DOHH2 (cell line): ENCODE results near the gene TECR.
"Not testable (repeated sequence)": the region's sequence is repeated elsewhere in the genome, so short reads cannot be mapped to it uniquely, and the experiment has no call there.

Source experiments
- H3F3A ChIP-seq: fragments of 200-600 bp; sonication (generic), shearing (Covaris generic); 2 replicates; pipeline ENCODE4 v1.6.0; 2016; ENCODE audit warnings: antibody characterized with exemption, mild to moderate bottlenecking; ENCODE audit not compliant: control insufficient read depth, insufficient read depth
- H3K27ac ChIP-seq: fragments of 200-600 bp; sonication (generic); 2 replicates; pipeline ENCODE4 v1.5.1; 2014; ENCODE audit warnings: low read depth, mild to moderate bottlenecking, low read length, moderate library complexity
- H3K27me3 ChIP-seq: fragments of 200-600 bp; sonication (generic); 2 replicates; pipeline ENCODE4 v1.6.1; 2014; ENCODE audit warnings: mild to moderate bottlenecking, low read length, mixed read lengths; ENCODE audit not compliant: control insufficient read depth
- H3K36me3 ChIP-seq: fragments of 200-600 bp; sonication (generic); 2 replicates; pipeline ENCODE4 v1.6.1; 2014; ENCODE audit warnings: mild to moderate bottlenecking, low read length, moderate library complexity, mixed read lengths; ENCODE audit not compliant: control insufficient read depth
- H3K4me1 ChIP-seq: fragments of 200-600 bp; sonication (generic); 2 replicates; pipeline ENCODE4 v1.6.1; 2014; ENCODE audit warnings: mild to moderate bottlenecking, low read length, mixed read lengths; ENCODE audit not compliant: control insufficient read depth
- H3K4me2 ChIP-seq: fragments of 200-600 bp; sonication (generic); 2 replicates; pipeline ENCODE4 v1.6.0; 2014; ENCODE audit warnings: mild to moderate bottlenecking, low read length, moderate library complexity
- H3K4me3 ChIP-seq: fragments of 200-600 bp; sonication (generic); 2 replicates; pipeline ENCODE4 v1.5.1; 2014; ENCODE audit warnings: mild to moderate bottlenecking, low read length, mixed read lengths
- H3K79me2 ChIP-seq: fragments of 200-600 bp; sonication (generic); 2 replicates; pipeline ENCODE4 v1.6.1; 2014; ENCODE audit warnings: mild to moderate bottlenecking, low read length, mixed read lengths; ENCODE audit not compliant: control insufficient read depth
- H3K9me2 ChIP-seq: fragments of 200-600 bp; sonication (generic); replicated peaks from 2 replicates; pipeline ENCODE4 v1.6.1; 2014; ENCODE audit warnings: mild to moderate bottlenecking, low read length, mixed read lengths; ENCODE audit not compliant: control insufficient read depth
- H3K9me3 ChIP-seq: fragments of 200-600 bp; sonication (generic); 2 replicates; pipeline ENCODE4 v1.6.1; 2014; ENCODE audit warnings: antibody characterized with exemption, low read length, mixed read lengths; ENCODE audit not compliant: control insufficient read depth, insufficient read depth
- H4K20me1 ChIP-seq: fragments of 200-600 bp; sonication (generic); 2 replicates; pipeline ENCODE4 v1.6.0; 2014; ENCODE audit warnings: low read depth, mild to moderate bottlenecking, antibody characterized with exemption, low read length, moderate library complexity; ENCODE audit not compliant: control insufficient read depth, insufficient read depth
- EZH2phosphoT487 ChIP-seq: fragments of 200-600 bp; sonication (generic); IDR thresholded peaks from 2 replicates; pipeline ENCODE4 v1.6.1; 2017; ENCODE audit warnings: borderline replicate concordance, mild to moderate bottlenecking, antibody characterized with exemption, low read length, moderate library complexity, mixed read lengths
- TF ChIP-seq, protein P1 (sequence below): fragments of 200-600 bp; sonication (generic); IDR thresholded peaks from one replicate; pipeline ENCODE4 v1.5.1; 2014; ENCODE audit warnings: antibody characterized with exemption, mild to moderate bottlenecking, low read depth, low read length; ENCODE audit not compliant: poor library complexity, severe bottlenecking

The TECR gene

DNA sequence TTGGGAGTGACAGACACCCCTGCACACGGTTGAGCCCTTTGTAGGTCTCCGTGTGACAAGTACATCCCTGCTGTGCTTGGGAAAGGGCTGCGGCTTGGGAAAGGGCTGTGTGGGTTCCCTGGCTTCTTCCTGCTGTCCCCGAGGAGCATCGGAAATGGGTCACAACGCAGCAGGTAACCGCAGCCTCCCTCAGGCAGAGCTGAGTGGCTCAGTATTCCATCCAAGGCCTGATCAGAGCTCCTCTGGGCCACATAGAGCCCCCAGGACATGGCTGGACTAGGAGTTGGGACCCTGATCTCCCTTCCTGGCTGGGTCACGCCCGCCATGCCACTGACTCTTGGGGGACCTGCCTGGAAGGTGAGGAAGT lies 16.3 kb downstream of the TECR start:
- Histone ChIP-seq H3K9me3 (no peaks in the 10 kb centered on the region), H3K36me3 (peaks cover 12% of the 10 kb centered on the region; the same call in 1 of the 2 replicates), H3K27ac (no peak overlapping the region), H3F3A (no peaks in the 10 kb centered on the region), H3K79me2 (peaks cover 66% of the 10 kb centered on the region), H3K27me3 (no peaks in the 10 kb centered on the region), H3K4me3 (no peak overlapping the region), H3K4me1 (peaks cover 15% of the 10 kb centered on the region), H3K4me2 (no peak overlapping the region), H3K9me2 (no peaks in the 10 kb centered on the region), H4K20me1 (no peaks in the 10 kb centered on the region)
- TF ChIP-seq, protein P1, sequence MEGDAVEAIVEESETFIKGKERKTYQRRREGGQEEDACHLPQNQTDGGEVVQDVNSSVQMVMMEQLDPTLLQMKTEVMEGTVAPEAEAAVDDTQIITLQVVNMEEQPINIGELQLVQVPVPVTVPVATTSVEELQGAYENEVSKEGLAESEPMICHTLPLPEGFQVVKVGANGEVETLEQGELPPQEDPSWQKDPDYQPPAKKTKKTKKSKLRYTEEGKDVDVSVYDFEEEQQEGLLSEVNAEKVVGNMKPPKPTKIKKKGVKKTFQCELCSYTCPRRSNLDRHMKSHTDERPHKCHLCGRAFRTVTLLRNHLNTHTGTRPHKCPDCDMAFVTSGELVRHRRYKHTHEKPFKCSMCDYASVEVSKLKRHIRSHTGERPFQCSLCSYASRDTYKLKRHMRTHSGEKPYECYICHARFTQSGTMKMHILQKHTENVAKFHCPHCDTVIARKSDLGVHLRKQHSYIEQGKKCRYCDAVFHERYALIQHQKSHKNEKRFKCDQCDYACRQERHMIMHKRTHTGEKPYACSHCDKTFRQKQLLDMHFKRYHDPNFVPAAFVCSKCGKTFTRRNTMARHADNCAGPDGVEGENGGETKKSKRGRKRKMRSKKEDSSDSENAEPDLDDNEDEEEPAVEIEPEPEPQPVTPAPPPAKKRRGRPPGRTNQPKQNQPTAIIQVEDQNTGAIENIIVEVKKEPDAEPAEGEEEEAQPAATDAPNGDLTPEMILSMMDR, result no peak
- TF ChIP-seq EZH2phosphoT487, result no peak

DNA sequence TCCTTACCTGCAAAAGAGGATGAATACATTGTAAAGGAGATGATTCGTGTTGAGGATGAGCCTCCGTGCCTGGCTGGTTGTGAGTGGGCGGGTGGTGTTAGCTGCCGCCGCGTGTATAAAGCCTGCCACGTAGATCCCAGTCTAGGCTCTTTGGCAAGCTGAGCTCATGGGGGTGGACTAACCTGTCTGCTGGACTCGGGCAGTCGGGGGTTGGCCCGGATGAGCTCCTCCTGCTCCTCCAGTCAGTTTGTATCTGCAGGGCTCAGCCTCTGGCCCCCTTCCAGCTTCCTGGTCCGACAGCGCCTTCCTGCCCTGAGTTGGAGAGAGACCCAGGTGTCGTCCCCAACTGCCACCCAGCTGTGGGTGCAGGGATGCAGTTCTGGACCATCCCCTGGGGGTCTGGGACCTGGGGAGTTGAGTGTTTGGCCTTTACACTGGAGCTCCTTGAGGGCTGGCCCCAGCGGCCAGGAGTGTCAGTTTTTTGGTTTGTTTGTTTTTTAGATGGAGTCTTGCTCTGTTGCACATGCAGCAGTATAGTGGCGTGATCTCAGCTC lies 20.9 kb downstream of the TECR start:
- no peak overlapping the region for H3K4me3 ChIP-seq
- H3K79me2 ChIP-seq, result peaks cover 61% of the 10 kb centered on the region
- peaks cover 15% of the 10 kb centered on the region; the same call in 1 of the 2 replicates for H3K36me3 ChIP-seq
- H4K20me1 ChIP-seq, result peaks cover 11% of the 10 kb centered on the region; the same call in 1 of the 2 replicates
- H3K4me2 ChIP-seq, result peak overlapping the region; percentile 41
- H3K27ac ChIP-seq, result 0 out of 2 replicates have a peak overlapping the region, but pooled peaks have one; percentile 2
- H3K27me3 ChIP-seq, result no peaks in the 10 kb centered on the region
- H3K4me1 ChIP-seq, result peaks cover 25% of the 10 kb centered on the region
- no peaks in the 10 kb centered on the region for H3F3A ChIP-seq
- H3K9me3 ChIP-seq, result no peaks in the 10 kb centered on the region
- no peaks in the 10 kb centered on the region for H3K9me2 ChIP-seq
- TF ChIP-seq, protein P1, result no peak
- no peak for TF ChIP-seq EZH2phosphoT487

DNA sequence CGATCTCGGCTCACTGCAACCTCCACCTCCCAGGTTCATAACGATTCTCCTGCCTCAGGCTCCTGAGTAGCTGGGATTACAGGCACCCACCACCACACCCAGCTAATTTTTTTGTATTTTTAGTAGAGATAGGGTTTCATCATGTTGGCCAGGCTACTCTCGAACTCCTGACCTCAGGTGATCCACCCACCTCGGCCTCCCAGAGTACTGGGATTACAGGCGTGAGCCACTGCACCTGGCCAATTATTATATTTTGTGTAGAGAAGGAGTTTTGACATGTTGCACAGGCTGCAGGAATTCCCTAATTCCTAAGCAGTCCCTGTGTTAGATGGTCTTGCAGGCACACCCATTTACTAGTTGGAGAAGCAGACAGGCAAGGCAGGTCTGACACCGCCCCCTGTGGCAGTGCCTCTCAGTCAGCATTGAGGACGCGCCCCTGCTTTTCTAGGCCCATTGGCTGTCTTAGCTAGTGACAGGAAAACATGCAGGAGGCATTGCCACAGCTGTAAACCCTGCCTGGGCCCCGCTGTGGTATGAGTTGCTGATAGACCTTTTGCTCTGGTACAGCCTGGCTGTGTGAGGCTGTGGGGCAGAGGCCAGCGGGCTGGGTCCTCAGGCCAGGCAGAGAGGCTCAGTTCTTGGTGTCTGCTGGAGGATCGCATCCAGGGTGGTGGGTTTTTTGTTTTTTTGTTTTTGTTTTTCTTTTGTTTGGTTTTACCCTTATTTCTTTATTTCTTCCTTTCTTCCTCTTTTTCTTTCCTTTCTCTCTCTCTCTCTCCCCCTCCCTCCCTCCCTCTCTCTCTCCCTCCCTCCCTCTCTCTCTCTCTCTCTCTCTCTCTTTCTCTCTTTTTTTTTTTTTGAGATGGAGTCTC lies 22.0 kb downstream of the TECR start:
- peak overlapping the region; percentile 27; the same call in 1 of the 2 replicates for H3K4me2 ChIP-seq
- TF ChIP-seq, protein P1, result peak; percentile 62
- H4K20me1 ChIP-seq, result peaks cover 11% of the 10 kb centered on the region; the same call in 1 of the 2 replicates
- peak overlapping the region; percentile 14; the same call in 1 of the 2 replicates for H3K27ac ChIP-seq
- H3K27me3 ChIP-seq, H3K9me3 ChIP-seq, H3K9me2 ChIP-seq, H3F3A ChIP-seq, H3K4me3 ChIP-seq: not testable (repeated sequence)
- peaks cover 26% of the 10 kb centered on the region for H3K4me1 ChIP-seq
- peaks cover 59% of the 10 kb centered on the region for H3K79me2 ChIP-seq
- H3K36me3 ChIP-seq, result peaks cover 13% of the 10 kb centered on the region; the same call in 1 of the 2 replicates

DNA sequence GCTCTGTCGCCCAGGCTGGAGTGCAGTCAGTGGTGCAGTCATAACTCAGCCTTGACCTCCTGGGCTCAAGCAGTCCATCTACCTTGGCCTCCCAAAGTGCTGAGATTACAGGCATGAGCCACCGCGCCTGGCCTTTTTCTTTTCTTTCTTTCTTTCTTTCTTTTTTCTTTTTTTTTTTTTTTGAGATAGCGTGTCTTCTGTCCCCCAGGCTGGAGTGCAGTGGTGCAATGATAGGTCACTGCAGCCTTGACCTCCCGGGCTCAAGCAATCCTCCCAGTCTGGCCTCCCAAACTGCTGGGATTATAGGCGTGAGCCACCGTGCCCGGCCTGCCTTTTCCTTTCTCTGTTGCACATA lies 22.6 kb downstream of the TECR start:
- not testable (repeated sequence) for H3K9me2 ChIP-seq, H3F3A ChIP-seq, H3K27ac ChIP-seq, H3K4me3 ChIP-seq, H3K4me2 ChIP-seq, H3K27me3 ChIP-seq, H3K9me3 ChIP-seq
- H3K79me2 ChIP-seq, result peaks cover 60% of the 10 kb centered on the region
- H3K36me3 ChIP-seq, result peaks cover 13% of the 10 kb centered on the region; the same call in 1 of the 2 replicates
- peaks cover 31% of the 10 kb centered on the region for H3K4me1 ChIP-seq
- H4K20me1 ChIP-seq, result peaks cover 11% of the 10 kb centered on the region; the same call in 1 of the 2 replicates
